SK-N-MC (cell line): ENCODE results near the gene LRRN1.

Experiments
- EZH2 ChIP-seq: fragments of 200-600 bp; sonication (generic); IDR thresholded peaks from one replicate; pipeline ENCODE4 v1.6.1; 2017; ENCODE audit warnings: antibody characterized with exemption
- POLR2AphosphoS5 ChIP-seq: IDR thresholded peaks from 2 replicates; pipeline ENCODE4 v1.6.1; 2012; ENCODE audit warnings: mild to moderate bottlenecking, low read depth, low read length, borderline replicate concordance

DNA sequence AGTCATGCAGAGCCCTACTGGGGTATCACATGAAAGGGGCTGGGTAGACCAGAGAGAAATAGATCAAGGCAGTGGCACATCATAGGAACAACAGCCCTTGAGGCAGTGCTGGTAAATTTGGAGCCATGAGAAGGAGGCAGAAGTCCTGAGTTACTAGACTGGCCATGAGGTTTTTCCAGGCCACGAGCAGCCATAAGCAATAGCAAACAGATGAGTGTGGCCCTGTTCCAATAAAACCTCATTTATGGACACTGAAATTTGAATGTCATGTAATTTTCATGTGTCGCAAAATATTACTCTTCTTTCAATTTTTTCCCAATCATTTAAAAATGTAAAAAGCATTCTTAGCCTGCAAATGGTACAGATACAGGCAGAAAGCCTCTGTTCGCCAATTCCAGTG is 28.1 kb upstream of the LRRN1 start:
- TF ChIP-seq POLR2AphosphoS5 (no peak), EZH2 (no peak)
